Osteoblast (primary cell): ENCODE results near the gene SHISA4. TPM values are rescaled to one million over a fixed set of nuclear protein-coding genes. Genes with fewer than 3 reads are reported as not detected.

Experiments
- DNase-seq: peaks from one replicate; pipeline ENCODE4 v3.0.0; 2011; ENCODE audit warnings: low spot score, mixed read lengths; ENCODE audit not compliant: insufficient read length; ENCODE audit errors: missing footprints
- H2AFZ ChIP-seq: 2 replicates; pipeline ENCODE4 v1.6.0; 2011; ENCODE audit warnings: mild to moderate bottlenecking, low read length
- H3K27ac ChIP-seq: 2 replicates; pipeline ENCODE4 v1.5.1; 2011; ENCODE audit warnings: mild to moderate bottlenecking, low read depth, low read length, moderate library complexity
- H3K27me3 ChIP-seq: 2 replicates; pipeline ENCODE4 v1.6.0; 2012; ENCODE audit warnings: mild to moderate bottlenecking, control low read depth, inconsistent platforms, low read length, moderate library complexity; ENCODE audit not compliant: insufficient read depth
- H3K36me3 ChIP-seq: 2 replicates; pipeline ENCODE4 v1.5.1; 2011; ENCODE audit warnings: mild to moderate bottlenecking, low read length, control low read depth, moderate library complexity; ENCODE audit not compliant: insufficient read depth
- H3K4me1 ChIP-seq: 2 replicates; pipeline ENCODE4 v1.5.1; 2011; ENCODE audit warnings: mild to moderate bottlenecking, low read length, control low read depth, moderate library complexity; ENCODE audit not compliant: insufficient read depth
- H3K4me2 ChIP-seq: 2 replicates; pipeline ENCODE4 v1.6.0; 2011; ENCODE audit warnings: mild to moderate bottlenecking, low read length; ENCODE audit not compliant: insufficient read depth
- H3K4me3 ChIP-seq: fragments of 200-600 bp; sonication (generic); 3 replicates; pipeline ENCODE4 v1.5.1; 2012; ENCODE audit warnings: mild to moderate bottlenecking, low read length, inconsistent platforms; ENCODE audit not compliant: insufficient read depth
- H3K79me2 ChIP-seq: 2 replicates; pipeline ENCODE4 v1.6.0; 2012; ENCODE audit warnings: mild to moderate bottlenecking, low read length, control low read depth, inconsistent platforms; ENCODE audit not compliant: insufficient read depth
- H3K9me3 ChIP-seq: 2 replicates; pipeline ENCODE4 v1.5.1; 2011; ENCODE audit warnings: low read depth, low read length, control low read depth
- H4K20me1 ChIP-seq: 2 replicates; pipeline ENCODE4 v1.6.0; 2012; ENCODE audit warnings: mild to moderate bottlenecking, low read length, control low read depth; ENCODE audit not compliant: insufficient read depth
- CTCF ChIP-seq: IDR thresholded peaks from 2 replicates; pipeline ENCODE4 v1.5.1; 2011; ENCODE audit warnings: mild to moderate bottlenecking, low read depth, low read length, moderate library complexity; ENCODE audit errors: extremely low read depth
- small RNA-seq: library from RNA; depleted of rRNA; stranded (forward); fragments of <200 nt; gene quantifications from one replicate; pipeline ENCODE3, GENCODE V24; 2012
- total RNA-seq: library from RNA; depleted of rRNA; stranded (reverse); fragments of >200 nt; gene quantifications from 2 replicates; pipeline ENCODE4 v1.2.3, GENCODE V29; 2012

The SHISA4 gene
- total RNA-seq, 1 donor, result 25.3 TPM

GRCh38 chr1:201942129-201942495, 53.4 kb downstream of the SHISA4 start:
- Histone ChIP-seq H3K9me3 (no peaks in the 10 kb centered on the region), H3K79me2 (peaks cover 35% of the 10 kb centered on the region), H3K27me3 (no peaks in the 10 kb centered on the region), H3K36me3 (no peaks in the 10 kb centered on the region), H3K4me2 (no peak overlapping the region), H3K27ac (no peak overlapping the region), H2AFZ (no peak overlapping the region), H3K4me1 (peaks cover 43% of the 10 kb centered on the region), H3K4me3 (no peak overlapping the region), H4K20me1 (peaks cover 20% of the 10 kb centered on the region)
- no peak for DNase-seq
- TF ChIP-seq CTCF, result no peak

Small RNA genes within 50 kb of the gene (small RNA-seq; reads per million reads assigned to genes)
- gene MIR6739, result not detected

Other genes with a start within 250 kb of the SHISA4 start
- 26.1 and 26.8 TPM in 2 replicates for gene IPO9, start 59.7 kb upstream of the SHISA4 start, total RNA-seq
- 17.1 and 21.7 TPM in 2 replicates for gene LMOD1, start 57.6 kb downstream of the SHISA4 start, total RNA-seq
- gene TIMM17A, start 66.6 kb downstream of the SHISA4 start, total RNA-seq, result 35.7 and 38.7 TPM in 2 replicates
- 64.8 and 74.2 TPM in 2 replicates for gene RNPEP, start 93.8 kb downstream of the SHISA4 start, total RNA-seq
- under 0.01 TPM in 2 replicates for gene ELF3, start 121.7 kb downstream of the SHISA4 start, total RNA-seq
- not detected in 2 replicates for gene GPR37L1, start 234.0 kb downstream of the SHISA4 start, total RNA-seq